HepG2 (cell line): ENCODE results near the gene RHBDL1. TPM values are rescaled to one million over a fixed set of nuclear protein-coding genes. Genes with fewer than 3 reads are reported as not detected.
A peak's percentile ranks its signal among the peaks of the same experiment; 100 is the strongest.

ENCODE experiments used
- CREB1 ChIP-seq, 2 experiments: fragments of 450-650 bp in 1 of 2; IDR thresholded peaks; 2 replicates each; pipeline ENCODE4 v1.6.1; 2016 to 2017; ENCODE audit warnings: control low read depth in 1 of 2, mild to moderate bottlenecking in 1 of 2, missing compliant biosample characterization in 1 of 2, missing genetic modification characterization in 1 of 2
- FOXA1 ChIP-seq, 2 experiments: fragments of 450-650 bp in 1 of 2; sonication (generic) in 1 of 2; formaldehyde crosslinking in 1 of 2; IDR thresholded peaks; 2 replicates each; pipeline versions ENCODE4 v1.4.0 to v1.6.1; 2016 to 2020; ENCODE audit warnings: missing genetic modification reagents in 1 of 2
- FOXK2 ChIP-seq: fragments of 450-650 bp; IDR thresholded peaks from 2 replicates; pipeline ENCODE4 v1.6.1; 2016
- FOXM1 ChIP-seq: sonication (generic); formaldehyde crosslinking; IDR thresholded peaks from 2 replicates; pipeline ENCODE4 v1.5.0; 2020; ENCODE audit warnings: missing genetic modification reagents
- GATA4 ChIP-seq: sonication (generic); IDR thresholded peaks from 2 replicates; pipeline ENCODE4 v1.6.1; 2016; ENCODE audit warnings: antibody characterized with exemption, low read depth, borderline replicate concordance
- JARID2 ChIP-seq: sonication (generic); formaldehyde crosslinking; IDR thresholded peaks from 2 replicates; pipeline ENCODE4 v1.8.1; 2023; ENCODE audit warnings: missing genetic modification reagents, inconsistent platforms; ENCODE audit not compliant: insufficient replicate concordance
- NONO ChIP-seq, 2 experiments: fragments of 450-650 bp in 1 of 2; sonication (generic) in 1 of 2; formaldehyde crosslinking in 1 of 2; IDR thresholded peaks in 1 of 2; conservative IDR thresholded peaks in 1 of 2; 2 replicates each; pipeline versions ENCODE4 v1.6.1 to v1.8.0; 2017 to 2022; ENCODE audit warnings: mild to moderate bottlenecking in 1 of 2, missing genetic modification reagents in 1 of 2, moderate library complexity in 1 of 2
- PHF5A ChIP-seq: IDR thresholded peaks from one replicate; pipeline ENCODE4 v1.6.1; 2018; ENCODE audit warnings: low read depth, missing genetic modification reagents; ENCODE audit not compliant: unreplicated experiment
- RAD51 ChIP-seq: fragments of 450-650 bp; IDR thresholded peaks from 2 replicates; pipeline ENCODE4 v1.6.1; 2016; ENCODE audit warnings: borderline replicate concordance
- RFX1 ChIP-seq: fragments of 450-650 bp; IDR thresholded peaks from 2 replicates; pipeline ENCODE4 v1.6.1; 2017
- SALL2 ChIP-seq: sonication (generic); formaldehyde crosslinking; IDR thresholded peaks from 2 replicates; pipeline ENCODE4 v1.8.1; 2023; ENCODE audit warnings: mild to moderate bottlenecking, missing genetic modification reagents, inconsistent platforms
- ZNF10 ChIP-seq: sonication (generic); formaldehyde crosslinking; IDR thresholded peaks from 2 replicates; pipeline ENCODE4 v1.4.0; 2020; ENCODE audit warnings: mild to moderate bottlenecking, low read depth, missing genetic modification reagents, borderline replicate concordance
- ZNF101 ChIP-seq: sonication (generic); formaldehyde crosslinking; IDR thresholded peaks from 2 replicates; pipeline ENCODE4 v1.4.0; 2020; ENCODE audit warnings: mild to moderate bottlenecking, low read depth, missing genetic modification reagents, borderline replicate concordance
- ZNF503 ChIP-seq: sonication (generic); formaldehyde crosslinking; IDR thresholded peaks from 2 replicates; pipeline ENCODE4 v1.4.0; 2020; ENCODE audit warnings: missing genetic modification reagents
- ZNF577 ChIP-seq: sonication (generic); formaldehyde crosslinking; IDR thresholded peaks from 2 replicates; pipeline ENCODE4 v1.4.0; 2020; ENCODE audit warnings: mild to moderate bottlenecking, low read depth, missing genetic modification reagents, borderline replicate concordance
- polyA plus RNA-seq, 8 experiments: library from polyadenylated mRNA; depleted of rRNA in 3 of 8; stranded (reverse) in 7 of 8; unstranded in 1 of 8; fragments of >200 nt; fragmentation: Illumina TruSeq in 4 of 8; extraction: Trizol in 4 of 8; gene quantifications; 2 replicates each; pipeline versions ENCODE4 v1.2.1 to v1.2.3, GENCODE V29; 2011 to 2016; ENCODE audit warnings: low read depth in 4 of 8, missing spikeins in 1 of 8, mixed read lengths in 1 of 8; ENCODE audit not compliant: insufficient read depth in 1 of 8
- total RNA-seq, 5 experiments: library from RNA; depleted of rRNA; stranded (reverse); fragments of >200 nt; fragmentation: Illumina TruSeq; extraction: Trizol; gene quantifications; 2 replicates each; pipeline ENCODE4 v1.2.3, GENCODE V29; 2016; ENCODE audit warnings: low read depth in 1 of 5
- TF ChIP-seq, protein P1 (sequence below): sonication (generic); formaldehyde crosslinking; IDR thresholded peaks from 2 replicates; pipeline ENCODE4 v1.9.0; 2021; ENCODE audit warnings: missing genetic modification reagents, mild to moderate bottlenecking, borderline replicate concordance
- TF ChIP-seq, protein P2 (sequence below): sonication (generic); formaldehyde crosslinking; IDR thresholded peaks from 2 replicates; pipeline ENCODE4 v1.4.0; 2020; ENCODE audit warnings: missing genetic modification reagents
- TF ChIP-seq, protein P3 (sequence below): sonication (generic); formaldehyde crosslinking; IDR thresholded peaks from 2 replicates; pipeline ENCODE4 v1.4.0; 2020; ENCODE audit warnings: mild to moderate bottlenecking, missing genetic modification reagents

Gene RHBDL1
- total and polyA plus RNA-seq, 2 of the 13 experiments (the other 11 are each of a cell fraction or from before 2014, with no cell fraction given): 1.8 to 3.8 TPM

DNA sequence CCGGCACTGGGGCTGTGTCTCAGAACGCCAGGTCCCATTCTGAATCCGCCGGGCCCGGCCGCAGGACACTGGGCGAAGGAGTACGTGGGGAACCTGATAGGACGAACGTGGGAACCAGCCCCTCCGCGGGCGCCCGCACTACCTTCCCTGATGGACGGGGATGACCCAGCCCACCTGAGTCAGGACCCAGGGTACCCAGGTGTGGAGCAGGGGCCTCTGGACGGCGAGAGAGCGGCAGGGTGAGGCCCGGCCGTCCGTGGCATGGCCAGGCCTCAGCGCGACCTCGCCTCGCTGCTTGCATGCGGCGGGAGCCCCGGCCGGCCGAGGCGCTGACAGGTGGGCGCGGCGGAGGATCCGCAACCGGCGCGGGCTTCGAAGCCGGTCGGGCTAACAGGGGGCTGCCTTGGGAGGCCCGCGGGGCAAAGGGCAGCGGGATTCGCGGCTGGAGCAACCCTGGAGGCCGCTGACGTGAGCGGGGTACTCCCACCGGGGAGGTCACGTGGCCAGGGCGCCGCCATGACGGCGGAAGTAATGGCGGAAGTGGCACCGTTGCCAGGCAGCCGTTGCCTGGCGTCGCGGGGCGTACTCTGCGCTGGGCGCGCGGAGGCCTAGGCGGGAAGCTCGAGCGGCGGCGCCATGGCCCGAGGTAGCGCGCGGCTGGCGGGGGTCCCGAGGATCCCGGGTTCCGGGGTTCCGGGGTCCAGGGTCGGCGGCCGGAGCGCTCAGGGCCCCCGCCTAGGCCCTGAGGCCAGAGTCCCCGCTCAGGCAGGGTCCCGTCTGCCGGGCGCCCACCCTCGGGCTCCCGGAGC is 26.5 kb upstream of the RHBDL1 start, which contains the start of gene WDR90 (continued):
- TF ChIP-seq, protein P1, sequence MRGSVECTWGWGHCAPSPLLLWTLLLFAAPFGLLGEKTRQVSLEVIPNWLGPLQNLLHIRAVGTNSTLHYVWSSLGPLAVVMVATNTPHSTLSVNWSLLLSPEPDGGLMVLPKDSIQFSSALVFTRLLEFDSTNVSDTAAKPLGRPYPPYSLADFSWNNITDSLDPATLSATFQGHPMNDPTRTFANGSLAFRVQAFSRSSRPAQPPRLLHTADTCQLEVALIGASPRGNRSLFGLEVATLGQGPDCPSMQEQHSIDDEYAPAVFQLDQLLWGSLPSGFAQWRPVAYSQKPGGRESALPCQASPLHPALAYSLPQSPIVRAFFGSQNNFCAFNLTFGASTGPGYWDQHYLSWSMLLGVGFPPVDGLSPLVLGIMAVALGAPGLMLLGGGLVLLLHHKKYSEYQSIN (CRISPR knock-in tag): no peak
- TF ChIP-seq SALL2 (CRISPR knock-in tag): no peak
- no peak for TF ChIP-seq FOXK2
- TF ChIP-seq ZNF101 (CRISPR knock-in tag): no peak
- no peak for TF ChIP-seq FOXA1 (IDR thresholded peaks at IDR 0.05)
- peak; percentile 34; the same call in 1 of the 2 replicates for TF ChIP-seq FOXA1 (CRISPR knock-in tag; IDR thresholded peaks at IDR 0.05)
- no peak for TF ChIP-seq JARID2 (CRISPR knock-in tag)
- TF ChIP-seq CREB1 (IDR thresholded peaks at IDR 0.05): peak; percentile 88
- no peak for TF ChIP-seq CREB1 (CRISPR knock-in tag; IDR thresholded peaks at IDR 0.05)
- TF ChIP-seq NONO (IDR thresholded peaks at IDR 0.05): no peak
- TF ChIP-seq NONO (CRISPR knock-in tag; conservative IDR thresholded peaks at IDR 0.05): peak; percentile 88
- TF ChIP-seq ZNF503 (CRISPR knock-in tag): no peak; the same call in 1 of the 2 replicates
- TF ChIP-seq, protein P2, sequence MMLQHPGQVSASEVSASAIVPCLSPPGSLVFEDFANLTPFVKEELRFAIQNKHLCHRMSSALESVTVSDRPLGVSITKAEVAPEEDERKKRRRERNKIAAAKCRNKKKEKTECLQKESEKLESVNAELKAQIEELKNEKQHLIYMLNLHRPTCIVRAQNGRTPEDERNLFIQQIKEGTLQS (CRISPR knock-in tag): peak; percentile 69; the same call in 1 of the 2 replicates
- no peak; the same call in 1 of the 2 replicates for TF ChIP-seq FOXM1
- TF ChIP-seq, protein P3, sequence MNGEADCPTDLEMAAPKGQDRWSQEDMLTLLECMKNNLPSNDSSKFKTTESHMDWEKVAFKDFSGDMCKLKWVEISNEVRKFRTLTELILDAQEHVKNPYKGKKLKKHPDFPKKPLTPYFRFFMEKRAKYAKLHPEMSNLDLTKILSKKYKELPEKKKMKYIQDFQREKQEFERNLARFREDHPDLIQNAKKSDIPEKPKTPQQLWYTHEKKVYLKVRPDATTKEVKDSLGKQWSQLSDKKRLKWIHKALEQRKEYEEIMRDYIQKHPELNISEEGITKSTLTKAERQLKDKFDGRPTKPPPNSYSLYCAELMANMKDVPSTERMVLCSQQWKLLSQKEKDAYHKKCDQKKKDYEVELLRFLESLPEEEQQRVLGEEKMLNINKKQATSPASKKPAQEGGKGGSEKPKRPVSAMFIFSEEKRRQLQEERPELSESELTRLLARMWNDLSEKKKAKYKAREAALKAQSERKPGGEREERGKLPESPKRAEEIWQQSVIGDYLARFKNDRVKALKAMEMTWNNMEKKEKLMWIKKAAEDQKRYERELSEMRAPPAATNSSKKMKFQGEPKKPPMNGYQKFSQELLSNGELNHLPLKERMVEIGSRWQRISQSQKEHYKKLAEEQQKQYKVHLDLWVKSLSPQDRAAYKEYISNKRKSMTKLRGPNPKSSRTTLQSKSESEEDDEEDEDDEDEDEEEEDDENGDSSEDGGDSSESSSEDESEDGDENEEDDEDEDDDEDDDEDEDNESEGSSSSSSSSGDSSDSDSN (CRISPR knock-in tag): peak; percentile 87
- TF ChIP-seq GATA4: 0 out of 2 replicates have a peak, but pooled peaks have one; percentile 25
- no peak for TF ChIP-seq ZNF577 (CRISPR knock-in tag)
- TF ChIP-seq RAD51: peak; percentile 94
- TF ChIP-seq ZNF10 (CRISPR knock-in tag): no peak
- peak; percentile 93 for TF ChIP-seq RFX1
- no peak for TF ChIP-seq PHF5A
